SK-N-SH treated with all-trans-retinoic acid at 6 μM for 48 hours (cell line): ENCODE data around the gene IL1R2.
A peak's percentile ranks its signal among the peaks of the same experiment; 100 is the strongest.

ENCODE experiments used
- ATAC-seq: fragments of 200-7000 bp; cut with Tn5 transposase; 3 replicates; pipeline ENCODE4 v1.9.1; 2020; ENCODE audit warnings: mild to moderate bottlenecking, moderate library complexity
- ARNTL ChIP-seq: fragments of 450-650 bp; formaldehyde crosslinking; IDR thresholded peaks from 2 replicates; pipeline ENCODE4 v1.5.0; 2020; ENCODE audit warnings: low read depth, mild to moderate bottlenecking, moderate library complexity, borderline replicate concordance
- BACH2 ChIP-seq: fragments of 250-450 bp; sonication (Bioruptor Pico); IDR thresholded peaks from 2 replicates; pipeline ENCODE4 v1.9.0; 2021; ENCODE audit warnings: mild to moderate bottlenecking, borderline replicate concordance
- CSDC2 ChIP-seq: fragments of 250-450 bp; sonication (Bioruptor Pico); IDR thresholded peaks from 2 replicates; pipeline ENCODE4 v1.5.0; 2020; ENCODE audit warnings: mild to moderate bottlenecking, moderate library complexity
- ESRRG ChIP-seq: fragments of 250-450 bp; sonication (Bioruptor Pico); IDR thresholded peaks from 2 replicates; pipeline ENCODE4 v1.6.1; 2021; ENCODE audit warnings: mild to moderate bottlenecking
- GLIS3 ChIP-seq: fragments of 250-450 bp; sonication (Bioruptor Pico); IDR thresholded peaks from 2 replicates; pipeline ENCODE4 v1.5.0; 2020; ENCODE audit warnings: mild to moderate bottlenecking, moderate library complexity
- ISL1 ChIP-seq: fragments of 250-450 bp; sonication (Bioruptor Pico); IDR thresholded peaks from 2 replicates; pipeline ENCODE4 v2.1.2; 2022; ENCODE audit warnings: mild to moderate bottlenecking, moderate library complexity
- OSR1 ChIP-seq: fragments of 250-450 bp; sonication (Bioruptor Pico); IDR thresholded peaks from 2 replicates; pipeline ENCODE4 v1.8.0; 2022; ENCODE audit warnings: moderate library complexity, mild to moderate bottlenecking, inconsistent platforms
- PATZ1 ChIP-seq: fragments of 250-450 bp; sonication (Bioruptor Pico); IDR thresholded peaks from 2 replicates; pipeline ENCODE4 v1.8.0; 2020; ENCODE audit warnings: mild to moderate bottlenecking, moderate library complexity, borderline replicate concordance
- PPARA ChIP-seq: fragments of 250-450 bp; sonication (Bioruptor Pico); IDR thresholded peaks from 2 replicates; pipeline ENCODE4 v1.5.0; 2020; ENCODE audit warnings: mild to moderate bottlenecking, borderline replicate concordance
- SNAI2 ChIP-seq: fragments of 250-450 bp; sonication (Bioruptor Pico); IDR thresholded peaks from 2 replicates; pipeline ENCODE4 v1.5.0; 2020; ENCODE audit warnings: mild to moderate bottlenecking, moderate library complexity
- TCF4 ChIP-seq: fragments of 250-450 bp; sonication (Bioruptor Pico); IDR thresholded peaks from 2 replicates; pipeline ENCODE4 v1.8.0; 2021; ENCODE audit warnings: mild to moderate bottlenecking, moderate library complexity, borderline replicate concordance
- TOX ChIP-seq: fragments of 250-450 bp; sonication (Bioruptor Pico); IDR thresholded peaks from 2 replicates; pipeline ENCODE4 v1.8.0; 2021; ENCODE audit warnings: mild to moderate bottlenecking, moderate library complexity, borderline replicate concordance
- ZC3H10 ChIP-seq: fragments of 250-450 bp; sonication (Bioruptor Pico); IDR thresholded peaks from 2 replicates; pipeline ENCODE4 v1.5.1; 2021; ENCODE audit warnings: mild to moderate bottlenecking, moderate library complexity
- ZFP30 ChIP-seq: fragments of 450-650 bp; formaldehyde crosslinking; IDR thresholded peaks from 2 replicates; pipeline ENCODE4 v1.5.0; 2022; ENCODE audit warnings: mild to moderate bottlenecking, moderate library complexity
- ZNF70 ChIP-seq: fragments of 450-650 bp; formaldehyde crosslinking; IDR thresholded peaks from 2 replicates; pipeline ENCODE4 v1.5.0; 2020; ENCODE audit warnings: mild to moderate bottlenecking, moderate library complexity
- ZNF8 ChIP-seq: fragments of 450-650 bp; formaldehyde crosslinking; IDR thresholded peaks from 2 replicates; pipeline ENCODE4 v1.5.0; 2020; ENCODE audit warnings: mild to moderate bottlenecking, moderate library complexity
- TF ChIP-seq, protein P1 (sequence below): fragments of 250-450 bp; sonication (Bioruptor Pico); IDR thresholded peaks from 2 replicates; pipeline ENCODE4 v1.8.0; 2021; ENCODE audit warnings: low read depth, mild to moderate bottlenecking, moderate library complexity, borderline replicate concordance
- TF ChIP-seq, protein P2 (sequence below): fragments of 250-450 bp; sonication (Bioruptor Pico); IDR thresholded peaks from 2 replicates; pipeline ENCODE4 v1.5.0; 2020; ENCODE audit warnings: mild to moderate bottlenecking, moderate library complexity
- TF ChIP-seq, protein P3 (sequence below): fragments of 250-450 bp; sonication (Bioruptor Pico); IDR thresholded peaks from 2 replicates; pipeline ENCODE4 v1.5.1; 2021; ENCODE audit warnings: mild to moderate bottlenecking, moderate library complexity

Gene IL1R2

GRCh38 chr2:102049756-102050443, 58.1 kb downstream of the IL1R2 start:
- TF ChIP-seq CSDC2 (CRISPR knock-in tag) (no peak), OSR1 (CRISPR knock-in tag) (no peak), PATZ1 (CRISPR knock-in tag) (no peak)
- ATAC-seq: peak; percentile 45

GRCh38 chr2:102050854-102051391, 59.2 kb downstream of the IL1R2 start:
- peak; percentile 68 for ATAC-seq
- no peak for TF ChIP-seq PPARA (CRISPR knock-in tag)
- no peak for TF ChIP-seq OSR1 (CRISPR knock-in tag)
- TF ChIP-seq TOX: no peak
- no peak for TF ChIP-seq ISL1 (CRISPR knock-in tag)
- no peak for TF ChIP-seq ZNF70

- TF ChIP-seq ZC3H10 (CRISPR knock-in tag): no peak
- no peak for TF ChIP-seq GLIS3 (CRISPR knock-in tag)
- no peak for TF ChIP-seq BACH2 (CRISPR knock-in tag)
- TF ChIP-seq ZNF8 (CRISPR knock-in tag): no peak
- no peak for TF ChIP-seq SNAI2 (CRISPR knock-in tag)
- TF ChIP-seq PATZ1 (CRISPR knock-in tag): no peak
- TF ChIP-seq ESRRG: no peak
- no peak for TF ChIP-seq ZFP30
- no peak for TF ChIP-seq ISL1 (CRISPR knock-in tag)
- TF ChIP-seq, protein P1, sequence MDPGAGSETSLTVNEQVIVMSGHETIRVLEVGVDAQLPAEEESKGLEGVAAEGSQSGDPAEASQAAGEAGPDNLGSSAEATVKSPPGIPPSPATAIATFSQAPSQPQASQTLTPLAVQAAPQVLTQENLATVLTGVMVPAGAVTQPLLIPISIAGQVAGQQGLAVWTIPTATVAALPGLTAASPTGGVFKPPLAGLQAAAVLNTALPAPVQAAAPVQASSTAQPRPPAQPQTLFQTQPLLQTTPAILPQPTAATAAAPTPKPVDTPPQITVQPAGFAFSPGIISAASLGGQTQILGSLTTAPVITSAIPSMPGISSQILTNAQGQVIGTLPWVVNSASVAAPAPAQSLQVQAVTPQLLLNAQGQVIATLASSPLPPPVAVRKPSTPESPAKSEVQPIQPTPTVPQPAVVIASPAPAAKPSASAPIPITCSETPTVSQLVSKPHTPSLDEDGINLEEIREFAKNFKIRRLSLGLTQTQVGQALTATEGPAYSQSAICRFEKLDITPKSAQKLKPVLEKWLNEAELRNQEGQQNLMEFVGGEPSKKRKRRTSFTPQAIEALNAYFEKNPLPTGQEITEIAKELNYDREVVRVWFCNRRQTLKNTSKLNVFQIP: no peak
- TF ChIP-seq TCF4: no peak
- TF ChIP-seq, protein P2, sequence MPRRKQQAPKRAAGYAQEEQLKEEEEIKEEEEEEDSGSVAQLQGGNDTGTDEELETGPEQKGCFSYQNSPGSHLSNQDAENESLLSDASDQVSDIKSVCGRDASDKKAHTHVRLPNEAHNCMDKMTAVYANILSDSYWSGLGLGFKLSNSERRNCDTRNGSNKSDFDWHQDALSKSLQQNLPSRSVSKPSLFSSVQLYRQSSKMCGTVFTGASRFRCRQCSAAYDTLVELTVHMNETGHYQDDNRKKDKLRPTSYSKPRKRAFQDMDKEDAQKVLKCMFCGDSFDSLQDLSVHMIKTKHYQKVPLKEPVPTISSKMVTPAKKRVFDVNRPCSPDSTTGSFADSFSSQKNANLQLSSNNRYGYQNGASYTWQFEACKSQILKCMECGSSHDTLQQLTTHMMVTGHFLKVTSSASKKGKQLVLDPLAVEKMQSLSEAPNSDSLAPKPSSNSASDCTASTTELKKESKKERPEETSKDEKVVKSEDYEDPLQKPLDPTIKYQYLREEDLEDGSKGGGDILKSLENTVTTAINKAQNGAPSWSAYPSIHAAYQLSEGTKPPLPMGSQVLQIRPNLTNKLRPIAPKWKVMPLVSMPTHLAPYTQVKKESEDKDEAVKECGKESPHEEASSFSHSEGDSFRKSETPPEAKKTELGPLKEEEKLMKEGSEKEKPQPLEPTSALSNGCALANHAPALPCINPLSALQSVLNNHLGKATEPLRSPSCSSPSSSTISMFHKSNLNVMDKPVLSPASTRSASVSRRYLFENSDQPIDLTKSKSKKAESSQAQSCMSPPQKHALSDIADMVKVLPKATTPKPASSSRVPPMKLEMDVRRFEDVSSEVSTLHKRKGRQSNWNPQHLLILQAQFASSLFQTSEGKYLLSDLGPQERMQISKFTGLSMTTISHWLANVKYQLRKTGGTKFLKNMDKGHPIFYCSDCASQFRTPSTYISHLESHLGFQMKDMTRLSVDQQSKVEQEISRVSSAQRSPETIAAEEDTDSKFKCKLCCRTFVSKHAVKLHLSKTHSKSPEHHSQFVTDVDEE (CRISPR knock-in tag): no peak
- TF ChIP-seq PPARA (CRISPR knock-in tag): no peak
- TF ChIP-seq TOX: no peak
- TF ChIP-seq ZNF70: no peak
- TF ChIP-seq, protein P3, sequence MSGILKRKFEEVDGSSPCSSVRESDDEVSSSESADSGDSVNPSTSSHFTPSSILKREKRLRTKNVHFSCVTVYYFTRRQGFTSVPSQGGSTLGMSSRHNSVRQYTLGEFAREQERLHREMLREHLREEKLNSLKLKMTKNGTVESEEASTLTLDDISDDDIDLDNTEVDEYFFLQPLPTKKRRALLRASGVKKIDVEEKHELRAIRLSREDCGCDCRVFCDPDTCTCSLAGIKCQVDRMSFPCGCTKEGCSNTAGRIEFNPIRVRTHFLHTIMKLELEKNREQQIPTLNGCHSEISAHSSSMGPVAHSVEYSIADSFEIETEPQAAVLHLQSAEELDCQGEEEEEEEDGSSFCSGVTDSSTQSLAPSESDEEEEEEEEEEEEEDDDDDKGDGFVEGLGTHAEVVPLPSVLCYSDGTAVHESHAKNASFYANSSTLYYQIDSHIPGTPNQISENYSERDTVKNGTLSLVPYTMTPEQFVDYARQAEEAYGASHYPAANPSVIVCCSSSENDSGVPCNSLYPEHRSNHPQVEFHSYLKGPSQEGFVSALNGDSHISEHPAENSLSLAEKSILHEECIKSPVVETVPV (CRISPR knock-in tag): no peak
- no peak for TF ChIP-seq ARNTL (CRISPR knock-in tag)
- no peak for ATAC-seq
Measured at GRCh38 chr2:102051692-102052277, 60.0 kb downstream of the IL1R2 start.
